NCI-H1436 treated with DMSO at 0.1 percent for 48 hours (cell line): Measurements from ENCODE around the gene NRAP.

Experiments
- DNase-seq: peaks from one replicate; lab custom pipeline; 2025; lab: John Stamatoyannopoulos, UW

Gene NRAP

GRCh38 chr10:113663908-113664307 is at the start of gene NRAP:
NRAP (minus strand) TSS chr10:113664041; CDS start chr10:113663882, 159 bp downstream.
- no peak for DNase-seq

GRCh38 chr10:113713640-113713982 is 49.8 kb upstream of the NRAP start:
- no peak for DNase-seq

GRCh38 chr10:113712755-113713639 is 49.2 kb upstream of the NRAP start:
- no peak for DNase-seq

- DNase-seq = no peak
Measured at GRCh38 chr10:113712024-113712423, 48.2 kb upstream of the NRAP start.

- no peak for DNase-seq
Measured at GRCh38 chr10:113711142-113711541, 47.3 kb upstream of the NRAP start.

- DNase-seq = no peak
Measured at GRCh38 chr10:113709221-113709838, 45.5 kb upstream of the NRAP start.

- DNase-seq = no peak
Measured at GRCh38 chr10:113708640-113709039, 44.8 kb upstream of the NRAP start.

GRCh38 chr10:113706623-113707022 is 42.8 kb upstream of the NRAP start:
- DNase-seq = no peak

- DNase-seq = no peak
Measured at GRCh38 chr10:113705344-113705652, 41.5 kb upstream of the NRAP start.

GRCh38 chr10:113704637-113705343 is 40.9 kb upstream of the NRAP start:
- DNase-seq = no peak

GRCh38 chr10:113697595-113697994 is 33.8 kb upstream of the NRAP start:
- DNase-seq = no peak

GRCh38 chr10:113695691-113696090 is 31.9 kb upstream of the NRAP start:
- no peak for DNase-seq

- DNase-seq = no peak
Measured at GRCh38 chr10:113693348-113693747, 29.5 kb upstream of the NRAP start.

GRCh38 chr10:113692271-113692670 is 28.4 kb upstream of the NRAP start:
- DNase-seq = no peak

- no peak for DNase-seq
Measured at GRCh38 chr10:113691381-113691780, 27.5 kb upstream of the NRAP start.

GRCh38 chr10:113690749-113691148 is 26.9 kb upstream of the NRAP start:
- no peak for DNase-seq

- no peak for DNase-seq
Measured at GRCh38 chr10:113689574-113689973, 25.7 kb upstream of the NRAP start.

- no peak for DNase-seq
Measured at GRCh38 chr10:113689057-113689456, 25.2 kb upstream of the NRAP start.

GRCh38 chr10:113687037-113687436 is 23.2 kb upstream of the NRAP start:
- no peak for DNase-seq

GRCh38 chr10:113686028-113686427 is 22.2 kb upstream of the NRAP start:
- DNase-seq = no peak

- DNase-seq = no peak
Measured at GRCh38 chr10:113683300-113683699, 19.5 kb upstream of the NRAP start.

GRCh38 chr10:113681533-113682470 is 18.0 kb upstream of the NRAP start:
- DNase-seq = no peak
